SU-DHL-6 (cell line): Measurements from ENCODE around the gene TOR2A.

Experiments used
- CTCF ChIP-seq: fragments of 200-600 bp; sonication (generic); IDR thresholded peaks from one replicate; pipeline ENCODE4 v1.5.1; 2017; ENCODE audit warnings: antibody characterized with exemption, mild to moderate bottlenecking, low read length, moderate library complexity; ENCODE audit not compliant: insufficient read depth, poor library complexity, severe bottlenecking
- EZH2phosphoT487 ChIP-seq: fragments of 200-600 bp; sonication (generic), shearing (Covaris generic); conservative IDR thresholded peaks from 2 replicates; pipeline ENCODE4 v1.6.1; 2018; ENCODE audit warnings: mild to moderate bottlenecking, antibody characterized with exemption, low read length, moderate library complexity, mixed read lengths

- TF ChIP-seq CTCF = no peak
- no peak for TF ChIP-seq EZH2phosphoT487
These were observed 37.5 kb downstream of the TOR2A start for GRCh38 chr9:127697575-127697974.
